HG03108 (cell line): ENCODE results near the gene ITGA11.

Experiments used
- ATAC-seq: cut with Tn5 transposase; IDR thresholded peaks from one replicate; pipeline ENCODE4 v1.9.1; 2021; ENCODE audit warnings: moderate library complexity; ENCODE audit not compliant: unreplicated experiment

ITGA11 gene

DNA sequence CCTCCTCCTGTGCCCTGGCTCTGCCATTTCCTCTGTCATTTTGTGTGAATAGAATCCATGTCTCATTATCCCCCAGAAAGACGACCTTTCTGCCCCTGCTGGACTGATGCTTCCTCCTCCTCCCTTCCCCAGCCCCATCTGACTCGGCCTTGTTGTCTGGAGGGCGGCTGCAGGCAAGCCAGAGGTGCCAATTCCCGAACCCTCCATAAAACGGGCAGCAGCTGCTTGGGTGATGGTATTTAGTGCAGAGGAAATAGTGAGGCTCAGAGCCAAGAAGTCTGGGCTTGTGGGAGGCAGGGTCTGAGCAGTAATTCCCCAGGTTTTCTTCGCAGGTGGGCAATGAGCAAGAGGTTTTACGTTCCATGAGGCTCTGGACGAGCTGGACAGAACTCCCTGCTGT, 71.2 kb downstream of the ITGA11 start:
- no peak for ATAC-seq

DNA sequence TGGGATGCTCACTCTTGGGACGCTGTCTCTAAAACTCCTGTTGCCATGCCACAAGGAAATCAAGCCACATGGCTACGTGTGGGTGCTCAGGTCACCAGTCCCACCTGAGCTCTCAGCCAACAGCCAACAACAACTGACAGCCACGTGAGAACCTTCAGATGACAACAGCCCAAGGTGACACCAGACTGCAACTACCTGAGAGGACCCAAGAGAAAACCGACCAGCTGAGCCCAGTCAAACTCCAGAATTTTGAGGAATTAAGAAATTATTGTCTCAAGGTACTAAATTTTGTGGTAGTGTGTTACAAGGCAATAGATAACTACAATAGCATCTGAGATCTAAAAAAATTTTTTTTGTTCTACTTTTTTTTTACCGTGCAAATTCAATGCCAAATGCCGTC, 75.2 kb downstream of the ITGA11 start:
- ATAC-seq, result no peak

DNA sequence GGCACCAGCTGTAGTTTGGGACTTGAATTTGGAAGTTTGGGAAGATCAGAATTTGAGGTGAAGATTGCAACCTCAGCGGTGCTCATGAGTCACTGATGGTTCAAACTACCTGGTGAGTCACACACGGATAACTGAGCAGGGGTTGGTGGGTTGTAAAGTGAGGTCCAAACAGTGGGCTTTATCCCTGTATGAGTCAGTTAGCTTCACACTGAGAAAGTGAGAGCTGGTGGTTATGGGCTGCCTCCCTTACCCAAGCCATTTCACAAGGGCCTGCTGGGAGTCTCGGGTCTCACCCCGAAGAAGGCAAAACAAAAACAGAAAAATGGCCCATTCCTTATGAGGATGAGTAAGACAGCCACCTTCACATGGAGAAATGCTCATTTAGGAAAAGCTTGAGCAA, 77.0 kb downstream of the ITGA11 start:
- no peak for ATAC-seq

DNA sequence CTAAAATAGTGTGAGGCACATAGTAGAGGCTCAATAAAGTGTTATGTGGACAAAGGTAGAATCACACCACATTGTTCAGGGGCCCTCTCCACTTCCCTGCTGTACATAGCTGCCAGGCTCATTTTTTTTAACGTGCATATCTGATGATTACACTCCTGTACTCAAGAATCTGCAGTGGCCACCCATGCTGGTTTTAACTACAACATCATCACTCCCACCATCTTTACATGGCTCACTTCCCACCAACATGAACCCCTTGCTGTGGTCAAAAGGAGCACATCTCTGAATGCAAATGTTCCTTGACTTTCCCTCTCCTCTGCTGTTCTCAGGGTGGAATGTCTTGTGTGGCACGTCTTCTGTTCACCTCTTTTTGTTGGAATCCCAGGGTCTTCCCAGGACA, 77.7 kb downstream of the ITGA11 start:
- no peak for ATAC-seq

DNA sequence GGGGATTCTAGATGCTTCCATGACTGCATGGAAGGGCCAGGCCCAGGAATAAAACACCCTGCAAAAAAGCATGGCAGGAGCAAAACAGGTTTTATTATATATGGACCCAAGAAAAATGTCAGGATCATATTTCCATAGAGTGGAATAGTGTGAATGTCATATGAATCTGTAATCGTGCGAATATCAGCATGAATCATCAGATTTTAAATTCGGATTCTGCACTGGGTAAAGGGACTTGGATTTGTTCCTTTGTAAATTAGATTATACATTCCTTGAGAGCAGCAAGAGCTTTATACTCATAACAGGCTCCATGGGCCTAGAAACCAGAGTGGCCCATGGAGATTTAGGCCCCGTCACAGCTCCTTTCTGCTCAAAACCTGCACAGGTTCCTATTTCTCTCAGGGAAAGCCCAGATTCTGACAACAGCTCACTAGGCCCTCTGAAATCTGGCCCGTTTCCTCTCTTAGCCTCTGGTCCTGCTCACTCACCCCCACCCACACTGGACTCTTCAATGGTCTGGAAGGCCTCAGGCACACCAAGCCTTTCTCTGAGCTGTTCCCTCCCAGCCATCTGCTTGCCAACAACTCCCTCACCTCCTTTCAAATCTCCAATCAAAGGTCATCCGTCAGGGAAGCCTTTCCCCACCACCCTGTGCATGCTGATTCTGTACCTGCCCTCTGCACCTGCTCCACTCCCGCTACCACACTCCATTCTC, 78.4 kb downstream of the ITGA11 start:
- no peak for ATAC-seq

DNA sequence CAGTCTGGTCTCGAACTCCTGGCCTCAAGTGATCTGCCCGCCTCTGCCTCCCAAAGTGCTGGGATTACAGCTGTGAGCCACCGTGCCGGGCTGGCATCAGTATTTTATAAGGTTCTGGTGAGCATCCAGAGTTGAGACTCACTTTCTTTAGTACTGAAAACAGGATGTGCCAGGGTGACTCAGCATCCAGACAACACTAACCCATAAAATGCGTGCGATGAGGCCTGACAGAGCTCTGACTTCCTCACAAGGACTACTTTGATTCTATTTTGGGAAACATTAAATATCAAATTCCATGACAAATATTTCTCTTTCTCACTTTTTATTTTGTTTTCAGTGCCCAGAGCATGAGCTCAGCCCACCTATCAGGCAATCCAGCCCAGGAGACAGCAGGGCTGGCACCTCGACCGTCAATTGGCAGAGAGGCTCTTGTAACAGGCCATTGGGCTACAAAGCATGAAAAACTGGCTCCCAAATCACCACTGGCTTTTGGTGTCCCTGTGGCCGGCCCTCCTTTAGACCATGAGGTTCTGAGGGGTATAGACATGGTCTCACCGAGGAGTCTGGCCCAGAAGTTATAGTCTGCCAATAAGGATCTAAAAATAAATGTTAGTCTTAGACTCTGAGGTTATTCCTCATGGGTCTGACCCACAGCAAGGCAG, 79.4 kb downstream of the ITGA11 start:
- ATAC-seq, result peak; percentile 58

DNA sequence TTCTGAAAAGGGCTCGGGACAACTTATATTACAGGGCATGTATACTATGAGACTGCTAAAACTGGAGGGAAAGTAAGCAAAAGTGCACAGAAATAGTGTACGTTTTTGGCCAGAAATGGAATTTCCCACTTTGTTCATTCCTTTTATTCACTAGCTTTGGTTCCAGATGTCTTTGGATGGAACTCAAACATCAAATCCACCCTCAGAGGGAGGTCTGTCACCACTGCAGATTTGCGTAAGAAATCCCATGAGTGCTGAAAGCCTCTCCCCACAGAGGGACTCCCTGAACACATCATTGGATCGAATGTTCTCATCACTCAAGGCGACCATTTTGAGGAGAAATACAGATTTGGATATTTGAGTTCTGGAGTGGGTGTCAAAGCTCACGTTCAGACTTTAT, 82.8 kb downstream of the ITGA11 start:
- no peak for ATAC-seq

DNA sequence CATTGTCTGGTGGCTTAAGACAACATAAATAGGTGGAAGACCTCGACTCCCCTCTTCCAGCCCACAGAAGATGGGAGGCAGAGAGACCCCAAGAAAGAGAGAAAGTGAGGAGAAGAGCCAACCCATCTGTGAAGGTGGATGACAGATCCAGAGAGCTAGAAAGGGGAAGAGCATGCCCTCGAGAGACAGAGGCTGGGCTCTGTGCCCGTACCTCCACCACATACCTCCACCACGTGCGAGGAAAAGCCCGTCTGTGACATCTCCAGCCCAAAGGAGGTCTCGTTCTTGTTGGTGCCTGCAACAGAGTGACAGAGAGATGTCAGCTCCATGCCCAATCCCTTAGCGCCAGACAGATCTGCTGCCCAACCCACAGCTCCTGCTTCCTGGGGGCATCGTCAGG, 83.4 kb downstream of the ITGA11 start:
- no peak for ATAC-seq

DNA sequence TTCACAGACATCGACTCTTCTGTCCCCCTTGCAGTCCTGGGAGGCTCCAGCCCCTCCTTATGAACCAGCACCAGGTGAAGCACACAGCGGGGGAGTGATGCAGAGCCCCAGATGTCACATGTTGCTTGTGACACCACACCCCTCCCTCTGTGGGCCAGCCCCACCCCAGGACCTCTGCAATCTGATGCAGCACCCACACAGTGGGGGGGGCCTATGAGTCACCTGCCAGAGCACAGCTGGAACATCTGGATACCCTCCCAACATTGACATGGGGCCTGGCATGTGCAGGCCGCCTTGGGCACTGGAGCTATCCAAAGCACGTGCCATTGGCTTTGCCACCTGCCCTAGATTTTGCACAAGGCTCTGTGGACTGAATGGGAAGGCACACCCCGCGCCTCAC, 83.9 kb downstream of the ITGA11 start:
- ATAC-seq, result no peak

DNA sequence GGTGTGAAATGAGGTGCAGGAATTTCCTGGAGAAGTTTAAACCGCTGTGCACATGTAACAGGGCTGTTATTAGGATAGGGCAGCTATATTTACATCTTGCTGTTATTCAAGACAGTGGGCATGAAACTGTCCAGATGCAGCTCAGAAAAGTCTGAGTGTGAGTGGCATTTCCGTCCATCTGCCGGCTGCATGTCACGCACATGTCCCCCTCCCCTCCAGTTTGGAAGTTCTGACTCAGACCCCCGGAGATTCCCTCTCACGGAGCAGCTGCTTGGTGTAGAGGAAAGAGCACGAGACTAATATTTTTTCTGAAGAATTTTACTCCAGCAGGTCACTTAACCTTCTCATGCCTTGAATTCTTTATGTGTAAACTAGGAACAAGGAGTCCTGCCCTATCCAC, 84.6 kb downstream of the ITGA11 start:
- no peak for ATAC-seq

DNA sequence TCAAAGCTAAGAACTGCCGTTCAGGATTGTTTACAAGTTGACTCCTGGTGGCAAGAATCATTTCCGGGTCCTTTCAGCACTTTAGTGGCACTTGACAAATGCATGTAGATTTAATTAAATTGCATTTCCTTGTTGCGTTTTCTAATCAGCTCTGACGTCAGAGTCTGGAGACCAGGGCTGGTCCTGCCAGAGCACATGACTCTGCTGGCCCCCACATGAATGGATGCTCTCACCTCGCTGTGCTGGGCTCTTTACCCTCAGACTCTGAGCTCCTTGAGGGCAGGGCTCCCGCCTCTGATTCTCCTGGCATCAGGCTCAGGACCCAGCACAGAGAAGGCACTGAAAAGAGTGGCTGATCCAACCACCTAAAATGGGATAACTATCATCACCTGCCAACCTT, 85.0 kb downstream of the ITGA11 start:
- no peak for ATAC-seq

DNA sequence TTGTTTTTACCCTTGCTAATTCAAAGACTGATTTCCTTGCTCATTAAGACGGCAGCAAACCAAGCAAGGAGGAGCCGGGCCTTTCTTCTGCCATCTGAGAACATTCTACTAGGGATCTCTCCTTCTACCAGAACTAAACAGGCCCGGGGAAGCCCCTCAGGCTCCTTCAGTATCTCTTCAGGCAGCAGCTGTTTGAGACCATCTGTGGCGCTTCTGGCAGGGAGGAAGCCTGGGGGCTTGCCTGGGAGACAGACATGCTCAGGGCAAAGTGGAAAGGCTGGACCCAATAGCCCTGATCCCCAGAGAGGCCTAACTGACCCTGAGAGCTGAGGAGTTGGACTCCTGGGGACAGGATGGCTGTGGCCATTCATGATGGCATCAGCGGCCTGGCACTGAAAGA, 86.5 kb downstream of the ITGA11 start:
- ATAC-seq, result no peak

DNA sequence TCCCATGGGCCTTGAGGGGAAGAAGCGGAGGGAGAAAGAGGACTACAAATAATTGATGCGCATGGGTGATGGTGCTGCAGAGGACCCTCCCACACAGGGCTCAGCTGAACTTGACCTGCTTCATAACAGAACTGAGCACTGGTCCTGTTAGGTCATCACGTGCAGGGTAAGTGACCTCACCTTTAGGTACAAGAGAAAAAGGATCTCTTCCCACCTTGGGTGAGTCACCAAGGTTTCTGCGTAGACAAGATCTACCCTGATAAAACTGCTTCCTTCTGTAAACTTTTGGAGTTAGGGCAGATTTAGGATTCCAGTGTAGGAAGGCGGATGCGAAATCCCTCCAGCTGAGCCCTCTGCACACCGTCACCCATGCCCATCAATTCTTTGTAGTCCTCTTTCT, 87.4 kb downstream of the ITGA11 start:
- no peak for ATAC-seq

DNA sequence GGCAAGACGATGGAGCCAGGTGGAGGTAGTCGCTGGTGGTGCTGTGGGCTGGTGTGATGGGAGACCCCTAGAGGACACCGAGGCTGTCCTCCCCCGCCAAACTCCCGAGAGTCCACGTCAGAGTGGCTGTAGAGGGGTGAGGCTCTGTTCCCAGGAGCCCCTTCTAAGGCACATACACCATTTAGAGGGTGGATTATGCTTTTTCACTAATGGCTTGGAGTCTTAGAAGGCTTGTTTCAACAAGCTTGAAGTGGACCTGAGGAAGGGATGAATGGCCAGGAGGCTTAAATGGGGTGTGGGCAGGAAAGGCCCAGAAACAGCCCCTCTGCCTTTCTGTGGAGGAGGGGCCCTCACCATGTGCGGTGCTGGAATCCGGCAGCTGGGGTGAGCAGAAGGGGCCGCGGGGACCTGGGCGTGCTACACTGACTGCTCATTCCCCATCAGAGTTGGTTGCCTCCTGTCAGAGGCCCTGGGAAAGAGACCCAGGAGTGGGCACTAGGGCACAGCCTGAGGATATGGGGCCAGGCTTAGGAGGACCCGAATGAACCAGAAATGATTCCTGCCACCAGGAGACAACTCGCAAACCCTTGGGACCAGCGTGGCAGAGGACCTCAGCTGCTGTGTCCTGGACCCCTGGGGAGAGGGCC, 88.3 kb downstream of the ITGA11 start:
- no peak for ATAC-seq

DNA sequence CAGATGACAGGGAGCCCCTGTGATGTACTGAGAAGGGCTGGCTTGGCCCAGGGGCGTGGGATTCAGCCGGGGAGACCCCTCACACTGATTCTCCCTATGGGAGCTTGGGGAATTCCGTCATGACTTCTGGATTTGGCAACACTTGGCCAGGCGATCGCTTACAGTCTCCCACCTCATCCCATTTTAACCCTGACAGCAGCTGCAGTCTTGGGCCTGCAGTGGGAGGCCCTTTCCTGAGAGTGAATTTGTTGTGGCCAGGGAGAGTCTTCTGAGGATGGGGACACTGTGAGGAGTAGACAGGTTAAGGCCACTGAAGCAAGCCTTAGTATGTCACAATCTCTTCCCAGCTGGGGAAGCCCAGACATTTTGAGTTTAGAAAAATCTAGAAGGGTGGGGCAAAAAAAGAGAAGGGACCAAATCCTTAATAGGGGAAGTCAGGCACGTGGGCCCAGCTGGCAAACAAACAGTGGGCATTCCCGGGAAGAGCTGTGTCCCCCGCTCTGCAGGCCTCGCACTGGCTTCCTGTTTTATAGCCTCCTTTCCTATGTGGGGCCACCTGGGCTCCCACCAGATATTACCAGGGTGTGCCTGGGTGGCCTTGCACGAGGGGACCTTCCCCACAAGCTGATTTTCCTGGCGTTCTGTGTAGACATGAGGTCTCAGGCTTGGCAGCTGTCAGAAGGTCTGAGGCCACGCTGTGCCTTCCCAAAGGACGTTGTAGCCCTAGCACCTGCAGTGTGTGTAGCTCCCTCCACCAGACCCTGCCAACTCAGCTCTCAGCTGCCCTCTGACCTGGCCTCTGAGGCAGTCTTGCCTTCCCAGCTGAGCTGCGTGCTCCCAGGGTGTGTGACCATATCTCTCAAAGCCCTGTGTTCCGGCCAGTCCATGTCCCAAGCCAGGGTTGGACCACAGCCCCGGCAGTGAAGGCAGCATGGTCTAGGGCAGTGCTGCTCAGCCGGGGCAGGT, 89.9 kb downstream of the ITGA11 start:
- ATAC-seq, result no peak

DNA sequence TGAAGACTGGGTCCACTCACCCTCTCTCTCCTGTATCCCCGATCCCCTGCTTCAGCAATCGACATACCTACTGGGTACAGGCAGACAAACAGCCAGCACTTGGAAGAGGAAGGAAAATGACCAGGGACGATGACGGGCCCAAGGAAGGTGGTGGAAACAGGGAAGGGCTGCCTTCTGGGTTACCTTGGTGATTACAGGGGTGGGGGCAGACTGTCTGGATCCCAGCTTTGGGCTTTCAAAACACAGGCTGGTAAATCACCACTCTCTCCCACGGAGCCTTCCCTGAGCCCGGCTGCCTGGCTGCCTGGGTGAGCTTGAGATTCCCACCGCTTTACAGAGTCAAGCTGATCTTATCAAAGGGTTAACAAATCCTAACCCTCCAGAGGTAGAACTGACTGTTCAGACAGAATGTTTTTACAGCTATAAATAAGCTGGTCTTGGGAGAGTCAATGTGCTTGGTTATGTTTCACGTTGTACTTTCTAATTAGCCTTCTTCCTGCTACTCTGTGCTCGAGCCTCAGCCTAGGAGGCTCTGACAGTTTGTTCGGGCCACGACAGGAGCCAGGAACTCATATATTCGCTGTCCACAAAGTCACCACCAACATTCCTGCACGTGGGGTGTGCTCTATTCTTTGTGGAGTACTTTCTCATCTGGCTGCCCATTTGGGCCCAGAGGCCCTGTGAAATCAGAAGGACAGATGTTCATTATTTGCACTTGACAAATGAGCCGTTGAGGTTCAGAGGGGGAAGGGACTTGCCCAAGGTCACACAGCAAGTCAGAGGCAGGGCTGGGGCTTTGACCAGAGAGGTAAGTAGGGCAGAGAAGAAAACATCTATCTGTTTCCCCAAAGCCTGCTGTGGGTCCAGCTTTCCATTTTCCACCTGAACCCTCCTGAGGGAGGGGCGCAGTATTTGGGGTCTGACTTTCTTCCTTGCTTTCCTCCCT, 91.0 kb downstream of the ITGA11 start:
- no peak for ATAC-seq

DNA sequence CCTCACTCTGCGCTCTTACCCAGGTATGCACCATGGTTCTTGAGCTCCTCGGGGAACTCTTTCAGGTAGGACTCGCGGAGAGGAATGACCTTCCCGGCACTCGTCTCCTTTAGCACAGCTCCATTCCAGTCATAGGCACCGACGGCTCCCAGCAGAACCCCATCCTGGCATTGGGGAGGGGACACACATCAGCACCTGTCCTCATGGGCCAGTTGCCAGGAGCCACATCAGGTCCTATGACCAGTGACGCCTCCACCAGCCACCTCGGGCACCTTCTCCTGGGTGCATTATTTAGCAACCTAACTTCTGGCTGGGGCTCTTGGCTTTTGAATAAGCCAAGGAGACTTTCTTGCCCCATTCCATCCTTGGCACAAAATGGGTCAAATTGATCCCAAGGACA, 92.5 kb downstream of the ITGA11 start:
- no peak for ATAC-seq

DNA sequence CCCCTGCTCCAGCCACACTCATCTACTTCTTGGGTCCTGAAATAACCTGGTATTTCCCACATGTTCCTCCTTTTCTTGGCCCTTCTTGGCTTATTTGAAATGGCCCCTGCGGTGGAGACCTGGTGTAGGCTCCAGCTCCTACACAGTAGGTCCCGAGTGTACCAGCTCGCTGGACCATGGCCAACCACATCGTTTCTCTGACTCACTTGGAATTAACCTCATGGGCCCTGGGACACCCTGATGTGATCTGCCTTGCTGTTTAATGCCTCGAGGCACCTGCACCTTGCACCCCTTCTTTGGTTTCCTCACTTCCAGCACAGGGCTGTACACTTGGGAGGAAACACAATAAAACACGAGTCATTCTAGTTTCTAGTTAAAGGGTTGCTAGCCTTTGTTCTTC, 94.1 kb downstream of the ITGA11 start:
- ATAC-seq, result no peak

DNA sequence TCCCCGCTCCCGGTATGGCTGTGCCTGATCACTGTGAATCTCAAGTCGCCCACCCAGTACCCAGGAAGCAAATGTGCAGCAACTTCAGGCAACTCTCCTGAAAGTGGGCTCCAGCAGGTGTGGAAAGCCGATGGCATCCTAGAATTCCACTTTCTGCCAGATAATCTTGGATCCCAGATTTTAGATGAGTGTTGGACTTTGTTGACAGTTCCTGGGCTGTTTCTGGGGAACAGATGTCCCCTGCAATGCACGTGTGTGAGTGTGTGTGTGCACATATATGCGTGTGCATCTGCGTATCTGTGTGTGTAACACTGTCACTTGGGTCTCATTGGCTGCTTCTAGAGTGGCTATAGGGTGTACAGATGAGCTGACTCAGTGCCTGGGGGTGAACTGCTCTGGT, 95.4 kb downstream of the ITGA11 start:
- ATAC-seq, result no peak

DNA sequence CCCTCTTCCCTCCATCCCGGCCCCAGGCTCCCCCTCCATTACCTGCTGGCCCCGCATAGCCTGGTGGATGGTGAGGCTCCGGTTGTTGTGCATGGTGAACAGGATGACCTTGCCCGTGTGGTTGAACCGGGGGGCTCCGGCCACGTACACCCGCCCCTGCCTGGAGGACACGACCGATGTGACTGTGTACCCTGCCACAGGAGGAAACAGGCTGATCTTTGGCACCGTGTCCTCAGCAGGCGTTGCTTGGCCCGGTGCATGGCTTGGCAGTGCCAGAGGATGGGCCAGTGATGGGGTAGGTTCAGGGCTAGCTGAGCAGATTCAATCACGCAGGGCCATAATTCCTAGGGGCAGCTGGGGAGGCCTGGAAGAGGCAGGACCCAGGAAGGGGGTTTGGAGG, 96.3 kb downstream of the ITGA11 start:
- no peak for ATAC-seq
